Fibroblast of lung (primary cell): ENCODE measurements around the gene HERC2. TPM values are rescaled to one million over a fixed set of nuclear protein-coding genes. Genes with fewer than 3 reads are reported as not detected.

Source experiments
- DNase-seq, 2 donors: peaks; one replicate each; pipeline versions ENCODE4 v3.0.0 to v3.0.0-alpha.2; 2010; ENCODE audit warnings: low read depth in 2 of 2
- H2AFZ ChIP-seq: 2 replicates; pipeline ENCODE4 v1.5.1; 2012; ENCODE audit warnings: low read length, control low read depth, inconsistent platforms
- H3K27ac ChIP-seq: 2 replicates; pipeline ENCODE4 v1.5.1; 2011; ENCODE audit warnings: low read length, control low read depth; ENCODE audit not compliant: insufficient read depth
- H3K27me3 ChIP-seq: 2 replicates; pipeline ENCODE4 v1.5.1; 2011; ENCODE audit warnings: mild to moderate bottlenecking, low read length; ENCODE audit not compliant: control insufficient read depth, insufficient read depth
- H3K36me3 ChIP-seq: 2 replicates; pipeline ENCODE4 v1.5.1; 2011; ENCODE audit warnings: low read length; ENCODE audit not compliant: control insufficient read depth, insufficient read depth
- H3K4me1 ChIP-seq: 2 replicates; pipeline ENCODE4 v1.5.1; 2011; ENCODE audit warnings: low read length; ENCODE audit not compliant: control insufficient read depth, insufficient read depth; ENCODE audit errors: extremely low read depth
- H3K4me2 ChIP-seq: 2 replicates; pipeline ENCODE4 v1.5.1; 2011; ENCODE audit warnings: low read length, control low read depth; ENCODE audit not compliant: insufficient read depth; ENCODE audit errors: extremely low read depth
- H3K4me3 ChIP-seq, 4 experiments: fragments of 200-600 bp in 1 of 4; sonication (generic) in 1 of 4; replicated peaks in 1 of 4; 2 replicates each; pipeline ENCODE4 v1.5.1; 2011 to 2016; ENCODE audit warnings: low read length in 4 of 4, low read depth in 3 of 4, mild to moderate bottlenecking in 3 of 4, control low read depth in 2 of 4, inconsistent platforms in 1 of 4, mixed read lengths in 1 of 4; ENCODE audit not compliant: insufficient read depth in 1 of 4; ENCODE audit errors: control extremely low read depth in 1 of 4
- H3K79me2 ChIP-seq: 2 replicates; pipeline ENCODE4 v1.5.1; 2012; ENCODE audit warnings: mild to moderate bottlenecking, low read length, inconsistent platforms; ENCODE audit not compliant: control insufficient read depth, insufficient read depth
- H3K9ac ChIP-seq: 2 replicates; pipeline ENCODE4 v1.5.1; 2011; ENCODE audit warnings: mild to moderate bottlenecking, low read length, control low read depth; ENCODE audit not compliant: insufficient read depth
- H3K9me3 ChIP-seq: 2 replicates; pipeline ENCODE4 v1.5.1; 2012; ENCODE audit warnings: low read depth, low read length; ENCODE audit not compliant: control insufficient read depth, insufficient read depth
- H4K20me1 ChIP-seq: 2 replicates; pipeline ENCODE4 v1.5.1; 2011; ENCODE audit warnings: low read length; ENCODE audit not compliant: control insufficient read depth, insufficient read depth; ENCODE audit errors: extremely low read depth
- EZH2 ChIP-seq: IDR thresholded peaks from 2 replicates; pipeline ENCODE4 v1.5.1; 2012; ENCODE audit warnings: low read length, control low read depth, mild to moderate bottlenecking; ENCODE audit errors: missing control alignments
- polyA plus RNA-seq, 2 donors: library from polyadenylated mRNA; depleted of rRNA in 1 of 2; stranded (reverse) in 1 of 2; unstranded in 1 of 2; fragments of >200 nt; gene quantifications; 2 replicates each; pipeline ENCODE4 v1.2.1, GENCODE V29; 2011 to 2012; ENCODE audit warnings: missing spikeins in 1 of 2
- total RNA-seq: library from RNA; depleted of rRNA; stranded (reverse); fragments of >200 nt; gene quantifications from 2 replicates; pipeline ENCODE4 v1.2.1, GENCODE V29; 2014
- TF ChIP-seq, protein P1 (sequence below), 2 donors: IDR thresholded peaks in 1 of 2; conservative IDR thresholded peaks in 1 of 2; 1 replicate in 1 of 2; 2 replicates in 1 of 2; pipeline ENCODE4 v1.5.1; 2011 to 2012; ENCODE audit warnings: low read length in 2 of 2, control low read depth in 1 of 2, inconsistent platforms in 1 of 2, low read depth in 1 of 2, mild to moderate bottlenecking in 1 of 2

The HERC2 gene
- total and polyA plus RNA-seq, 2 donors (not counting 1 experiment from before 2014, with no cell fraction given): 12.4 to 55.8 TPM

DNA sequence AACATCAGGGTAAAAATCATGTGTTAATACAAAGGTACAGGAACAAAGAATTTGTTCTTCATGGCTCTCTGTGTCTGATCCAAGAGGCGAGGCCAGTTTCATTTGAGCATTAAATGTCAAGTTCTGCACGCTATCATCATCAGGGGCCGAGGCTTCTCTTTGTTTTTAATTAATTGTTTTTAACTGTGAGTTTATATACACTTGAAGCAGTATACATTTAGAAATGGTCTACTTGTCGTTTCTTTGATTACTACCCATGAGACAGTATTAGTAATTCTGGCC lies 201.7 kb downstream of the HERC2 start:
- no peak for DNase-seq
- Histone ChIP-seq H3K4me3 (no peak overlapping the region), H4K20me1 (no peaks in the 10 kb centered on the region), H3K27ac (no peak overlapping the region), H3K27me3 (no peaks in the 10 kb centered on the region), H3K9me3 (no peaks in the 10 kb centered on the region), H2AFZ (no peak overlapping the region), H3K36me3 (peaks cover 9% of the 10 kb centered on the region), H3K4me1 (no peaks in the 10 kb centered on the region), H3K4me2 (no peak overlapping the region), H3K79me2 (no peaks in the 10 kb centered on the region), H3K9ac (no peak overlapping the region)
- no peak for TF ChIP-seq EZH2
- TF ChIP-seq, protein P1, sequence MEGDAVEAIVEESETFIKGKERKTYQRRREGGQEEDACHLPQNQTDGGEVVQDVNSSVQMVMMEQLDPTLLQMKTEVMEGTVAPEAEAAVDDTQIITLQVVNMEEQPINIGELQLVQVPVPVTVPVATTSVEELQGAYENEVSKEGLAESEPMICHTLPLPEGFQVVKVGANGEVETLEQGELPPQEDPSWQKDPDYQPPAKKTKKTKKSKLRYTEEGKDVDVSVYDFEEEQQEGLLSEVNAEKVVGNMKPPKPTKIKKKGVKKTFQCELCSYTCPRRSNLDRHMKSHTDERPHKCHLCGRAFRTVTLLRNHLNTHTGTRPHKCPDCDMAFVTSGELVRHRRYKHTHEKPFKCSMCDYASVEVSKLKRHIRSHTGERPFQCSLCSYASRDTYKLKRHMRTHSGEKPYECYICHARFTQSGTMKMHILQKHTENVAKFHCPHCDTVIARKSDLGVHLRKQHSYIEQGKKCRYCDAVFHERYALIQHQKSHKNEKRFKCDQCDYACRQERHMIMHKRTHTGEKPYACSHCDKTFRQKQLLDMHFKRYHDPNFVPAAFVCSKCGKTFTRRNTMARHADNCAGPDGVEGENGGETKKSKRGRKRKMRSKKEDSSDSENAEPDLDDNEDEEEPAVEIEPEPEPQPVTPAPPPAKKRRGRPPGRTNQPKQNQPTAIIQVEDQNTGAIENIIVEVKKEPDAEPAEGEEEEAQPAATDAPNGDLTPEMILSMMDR (conservative IDR thresholded peaks at IDR 0.05 in 1 of 2, IDR thresholded peaks at IDR 0.05 in 1 of 2; ENCODE audit: low read depth in 1 of 2, low read length in 2 of 2): no peak

DNA sequence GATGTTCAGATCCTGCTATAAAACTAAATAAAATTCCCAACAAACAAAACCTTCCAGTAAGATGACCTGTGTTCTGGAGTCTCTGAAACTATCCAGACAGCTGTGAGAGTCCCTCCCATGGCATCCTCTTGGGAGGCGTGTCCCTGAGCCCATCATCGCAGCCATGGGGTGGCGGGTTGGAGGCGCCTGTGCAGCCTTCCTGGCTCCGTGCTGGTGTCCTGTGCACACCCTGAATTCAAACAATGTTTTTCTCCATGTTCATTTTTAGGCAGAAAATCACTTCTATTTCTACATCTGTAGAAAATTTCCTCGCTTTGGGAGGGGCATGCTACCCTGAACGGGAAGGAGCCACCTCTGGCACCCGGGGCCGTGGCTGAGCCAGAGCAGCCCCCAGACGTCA lies 203.4 kb downstream of the HERC2 start:
- H3K9ac ChIP-seq: no peak overlapping the region
- H3K4me1 ChIP-seq: no peaks in the 10 kb centered on the region
- no peak overlapping the region for H2AFZ ChIP-seq
- H3K4me2 ChIP-seq: no peak overlapping the region
- H3K36me3 ChIP-seq: peaks cover 8% of the 10 kb centered on the region
- TF ChIP-seq, protein P1 (conservative IDR thresholded peaks at IDR 0.05 in 1 of 2, IDR thresholded peaks at IDR 0.05 in 1 of 2; ENCODE audit: low read depth in 1 of 2, low read length in 2 of 2): no peak
- TF ChIP-seq EZH2: no peak
- H3K27me3 ChIP-seq: no peaks in the 10 kb centered on the region
- H4K20me1 ChIP-seq: no peaks in the 10 kb centered on the region
- no peak overlapping the region for H3K4me3 ChIP-seq
- no peaks in the 10 kb centered on the region for H3K9me3 ChIP-seq
- no peak overlapping the region for H3K27ac ChIP-seq
- no peaks in the 10 kb centered on the region for H3K79me2 ChIP-seq
- no peak for DNase-seq

DNA sequence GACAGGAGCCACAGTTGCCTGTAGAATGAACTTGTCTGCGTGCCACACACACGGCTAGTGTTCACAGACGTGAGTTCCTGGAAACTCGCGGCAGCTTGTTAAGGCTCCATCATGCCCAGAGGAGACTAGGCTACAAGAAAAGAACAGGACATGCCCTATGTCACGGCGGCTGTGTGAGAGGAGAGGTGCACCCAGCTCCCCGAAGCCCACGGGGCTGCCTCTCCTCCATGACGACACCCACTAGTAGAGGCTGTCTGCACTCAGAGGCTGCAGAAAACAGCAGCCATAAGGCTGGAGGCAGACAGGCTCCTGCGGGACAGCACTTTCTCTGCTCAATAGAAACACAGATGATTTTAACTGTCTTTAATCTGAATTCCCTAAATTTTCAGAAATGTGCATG lies 203.9 kb downstream of the HERC2 start:
- DNase-seq: no peak
- Histone ChIP-seq H3K4me3 (no peak overlapping the region), H3K27me3 (no peaks in the 10 kb centered on the region), H3K9me3 (no peaks in the 10 kb centered on the region), H4K20me1 (no peaks in the 10 kb centered on the region), H3K36me3 (peaks cover 11% of the 10 kb centered on the region), H3K27ac (no peak overlapping the region), H3K4me2 (no peak overlapping the region), H3K9ac (no peak overlapping the region), H3K79me2 (no peaks in the 10 kb centered on the region), H2AFZ (no peak overlapping the region), H3K4me1 (no peaks in the 10 kb centered on the region)
- TF ChIP-seq, protein P1 (conservative IDR thresholded peaks at IDR 0.05 in 1 of 2, IDR thresholded peaks at IDR 0.05 in 1 of 2; ENCODE audit: low read depth in 1 of 2, low read length in 2 of 2): no peak
- TF ChIP-seq EZH2: no peak
